Limb (tissue), 2 donors: ENCODE results near the gene CDK1.
"Not testable (repeated sequence)": the region's sequence is repeated elsewhere in the genome, so short reads cannot be mapped to it uniquely, and the experiment has no call there.

Experiments used
- DNase-seq, 2 donors: peaks; one replicate each; pipeline ENCODE4 v3.0.0-alpha.2; 2016; ENCODE audit errors: extremely low spot score in 2 of 2

CDK1 gene

GRCh38 chr10:60810437-60811182, 32.3 kb downstream of the CDK1 start:
- no peak for DNase-seq

DNA sequence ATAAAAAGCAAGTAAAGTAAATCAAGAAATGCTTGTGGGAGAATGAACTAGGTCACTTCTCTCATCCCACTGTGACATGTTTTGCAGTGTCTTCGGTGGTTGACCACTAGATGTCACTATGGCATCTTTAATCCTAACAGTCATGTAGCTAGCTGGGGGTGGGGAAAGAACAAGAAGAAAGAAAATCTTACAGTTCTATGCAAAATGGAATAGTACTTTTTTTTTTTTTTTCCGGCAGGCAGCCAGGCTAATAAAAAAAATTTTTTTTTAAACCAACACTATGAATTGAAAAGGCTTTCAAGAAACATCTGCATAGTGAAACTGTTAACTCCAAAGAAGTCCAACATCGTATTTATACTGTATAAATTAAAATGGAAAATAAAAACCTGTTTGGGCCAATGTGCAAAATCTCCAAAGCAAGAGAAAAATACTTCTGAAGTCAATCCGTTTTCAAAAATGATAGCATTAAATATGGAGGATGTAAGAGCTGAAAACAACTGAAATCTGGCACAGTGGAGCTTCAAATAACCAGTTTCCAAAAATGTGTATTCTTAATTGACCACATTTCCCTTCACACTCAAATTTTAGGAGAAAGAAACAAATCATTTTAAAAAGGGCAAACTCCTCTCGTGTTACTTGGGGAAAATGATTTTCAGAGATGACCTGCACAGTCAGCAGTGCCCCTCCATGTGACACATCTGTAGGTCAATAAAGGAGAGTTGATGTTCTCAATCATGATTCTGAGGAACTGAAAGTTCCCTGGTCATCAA, 38.5 kb downstream of the CDK1 start:
- peak in 1 of 2 donors; percentile 93 for DNase-seq

DNA sequence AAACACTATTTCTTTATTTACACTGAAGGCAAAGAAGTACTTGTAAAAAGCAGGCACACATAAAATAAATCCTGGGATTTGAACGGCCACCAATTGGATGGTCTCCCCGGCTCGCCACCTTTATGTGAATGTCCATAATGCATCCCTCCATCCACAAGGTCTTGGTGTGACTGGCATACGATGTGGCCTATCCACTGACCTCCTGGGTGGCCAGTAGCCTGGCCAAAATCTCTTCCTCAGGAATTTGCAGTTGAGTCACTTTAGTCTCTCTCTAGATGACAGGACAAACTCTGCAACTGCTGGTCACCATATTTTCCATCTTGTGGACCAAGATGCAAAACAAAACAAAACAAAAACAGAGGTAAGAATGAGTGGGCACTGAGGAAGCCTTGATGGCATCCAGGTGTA, 39.1 kb downstream of the CDK1 start:
- no peak for DNase-seq

DNA sequence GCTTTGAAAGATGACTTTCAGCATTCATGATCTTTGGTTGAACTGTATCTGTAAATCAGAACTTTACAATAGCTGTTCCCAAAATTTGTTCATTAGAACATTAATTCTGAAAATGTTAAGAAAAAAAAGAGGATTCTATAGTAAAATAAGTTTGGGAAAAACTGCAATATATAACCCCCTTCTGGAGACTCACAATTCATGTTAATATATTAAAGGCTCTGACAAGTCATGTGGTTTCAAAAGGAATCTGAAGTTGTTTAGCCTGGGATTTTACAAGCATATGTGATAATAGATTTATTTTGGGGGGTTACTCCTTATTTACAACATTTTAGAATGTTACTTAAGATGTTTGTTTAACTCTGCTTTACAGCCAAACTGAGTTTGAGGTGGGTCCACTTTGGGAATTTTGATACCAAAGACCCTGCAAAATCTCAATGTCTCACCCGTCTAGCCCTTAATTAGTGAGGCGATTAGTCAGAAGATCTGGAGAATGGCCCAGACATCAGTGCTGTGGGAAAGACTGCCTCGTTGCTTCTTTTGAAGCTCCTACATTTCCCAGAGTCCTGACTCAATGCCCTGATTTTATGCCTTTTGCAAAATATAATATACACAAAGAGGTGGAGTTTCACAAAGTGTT, 40.0 kb downstream of the CDK1 start:
- no peak for DNase-seq

- no peak for DNase-seq
Measured at GRCh38 chr10:60819271-60819670, 41.0 kb downstream of the CDK1 start.

GRCh38 chr10:60820093-60820754, 41.9 kb downstream of the CDK1 start:
- no peak for DNase-seq

GRCh38 chr10:60821656-60822055, 43.4 kb downstream of the CDK1 start:
- DNase-seq: no peak

GRCh38 chr10:60822809-60823208, 44.5 kb downstream of the CDK1 start:
- no peak for DNase-seq

GRCh38 chr10:60823324-60823723, 45.0 kb downstream of the CDK1 start:
- no peak for DNase-seq

- no peak for DNase-seq
Measured at GRCh38 chr10:60825520-60825919, 47.2 kb downstream of the CDK1 start.

DNA sequence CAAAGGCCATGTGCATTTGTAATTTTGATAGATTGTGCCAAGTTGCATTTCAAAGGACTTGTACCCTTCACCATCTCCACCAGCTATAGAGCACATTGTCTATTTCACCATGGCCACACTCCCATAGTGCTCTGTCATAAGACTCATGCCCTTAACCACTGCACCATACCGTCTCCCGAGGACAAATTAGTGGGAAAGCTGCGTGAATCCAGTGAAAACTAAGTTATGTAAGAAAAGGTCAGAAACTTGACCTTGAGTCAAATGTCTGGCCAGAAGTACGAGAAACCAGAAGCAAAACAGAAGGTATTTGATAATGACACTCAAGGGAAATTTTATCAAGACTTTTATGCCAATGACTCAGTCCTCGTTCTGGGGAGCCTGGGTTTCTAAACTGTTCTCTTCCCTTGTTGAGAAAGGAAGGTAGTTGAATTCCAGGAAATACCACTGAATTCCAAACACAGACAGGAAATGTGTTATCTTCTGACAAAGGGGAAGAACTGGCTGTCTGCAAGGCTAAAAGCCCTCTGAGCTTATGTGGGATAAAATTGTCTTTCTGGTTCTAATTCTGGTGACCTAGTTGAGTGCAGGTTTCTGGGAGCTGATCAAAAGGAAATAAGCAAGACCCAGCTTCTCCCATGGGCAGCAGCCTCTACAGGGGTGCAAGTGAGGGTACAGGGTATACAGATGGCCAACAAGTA, 49.7 kb downstream of the CDK1 start:
- no peak for DNase-seq

DNA sequence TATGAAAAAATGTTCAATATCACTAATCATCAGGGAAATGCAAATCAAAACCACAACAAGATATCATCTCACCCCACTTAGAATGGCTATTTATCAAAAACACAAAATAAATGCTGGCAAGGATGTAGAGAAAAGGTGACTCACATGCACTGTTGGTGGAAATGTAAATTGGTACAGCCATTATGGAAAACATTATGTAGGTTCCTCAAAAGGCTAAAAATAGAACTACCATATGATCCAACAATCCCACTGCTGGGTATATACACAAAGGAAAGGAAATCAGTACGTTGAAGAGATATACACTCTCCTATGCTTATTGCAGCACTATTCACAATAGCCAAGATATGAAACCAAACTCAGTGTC, 50.2 kb downstream of the CDK1 start:
- DNase-seq: no peak

DNA sequence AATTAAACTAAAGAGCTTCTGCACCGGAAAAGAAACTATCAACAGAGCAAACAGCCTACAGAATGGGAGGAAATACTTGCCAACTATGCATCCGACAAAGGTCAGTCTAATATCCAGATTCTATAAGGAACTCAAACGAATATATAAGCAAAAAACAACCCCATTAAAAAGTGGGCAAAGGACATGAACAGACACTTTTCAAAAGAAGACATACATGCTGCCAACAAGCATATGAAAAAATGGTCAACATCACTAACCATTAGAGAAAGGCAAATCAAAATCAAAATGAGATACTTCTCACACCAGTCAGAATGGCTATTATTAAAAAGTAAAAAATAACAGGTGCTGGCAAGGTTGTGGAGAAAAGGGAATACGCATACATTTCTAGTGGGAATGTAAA, 53.9 kb downstream of the CDK1 start:
- not testable (repeated sequence) for DNase-seq

- no peak for DNase-seq
Measured at GRCh38 chr10:60834401-60834800, 56.1 kb downstream of the CDK1 start.

DNA sequence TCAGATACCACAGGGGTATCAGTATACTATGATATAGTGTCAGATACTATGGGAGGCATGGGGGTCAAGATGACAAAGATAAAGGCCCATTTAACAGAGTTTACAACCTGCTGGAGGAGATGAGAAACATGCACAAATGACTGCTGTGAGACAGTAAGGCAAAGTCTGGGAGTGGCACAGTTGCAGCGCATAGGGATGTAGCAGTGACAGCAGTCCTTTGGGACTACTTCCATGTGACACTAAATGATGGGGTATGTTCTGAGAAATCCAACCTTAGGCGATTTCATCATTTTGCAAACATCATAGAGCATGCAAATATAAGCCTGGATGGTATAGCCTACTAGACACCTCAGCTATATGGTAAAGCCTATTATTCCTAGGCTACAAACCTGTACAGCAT, 56.8 kb downstream of the CDK1 start:
- DNase-seq: no peak

DNA sequence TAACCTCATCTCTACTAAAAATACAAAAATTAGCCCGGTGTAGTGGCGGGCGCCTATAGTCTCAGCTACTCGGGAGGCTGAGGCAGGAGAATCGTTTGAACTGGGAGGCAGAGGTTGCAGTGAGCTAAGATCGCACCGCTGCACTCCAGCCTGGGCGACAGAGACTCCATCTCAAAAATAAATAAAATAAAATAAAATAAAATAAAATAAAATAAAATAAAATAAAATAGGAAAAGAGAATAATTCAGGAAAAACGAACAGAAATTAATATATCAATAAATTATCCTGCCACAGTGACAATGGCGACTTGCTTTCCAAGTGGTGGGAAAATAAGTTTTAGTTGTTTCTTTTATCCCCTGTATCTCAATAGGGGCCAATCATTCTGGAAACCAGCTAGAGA, 62.9 kb downstream of the CDK1 start:
- not testable (repeated sequence) for DNase-seq

- no peak for DNase-seq
Measured at GRCh38 chr10:60842694-60843093, 64.4 kb downstream of the CDK1 start.
